HG03469 (cell line): ENCODE results near the gene FAM174B.
"Not testable (repeated sequence)": the region's sequence is repeated elsewhere in the genome, so short reads cannot be mapped to it uniquely, and the experiment has no call there.

ENCODE experiments used
- ATAC-seq: cut with Tn5 transposase; IDR thresholded peaks from one replicate; pipeline ENCODE4 v1.9.1; 2021; ENCODE audit warnings: mild to moderate bottlenecking, moderate library complexity, moderate number of reproducible peaks; ENCODE audit not compliant: unreplicated experiment

FAM174B gene

GRCh38 chr15:92619145-92620101, 36.2 kb downstream of the FAM174B start:
- ATAC-seq: no peak

GRCh38 chr15:92617549-92618520, 37.7 kb downstream of the FAM174B start:
- no peak for ATAC-seq

- ATAC-seq: no peak
Measured at GRCh38 chr15:92616621-92617548, 38.7 kb downstream of the FAM174B start.

- ATAC-seq: no peak
Measured at GRCh38 chr15:92614791-92615785, 40.5 kb downstream of the FAM174B start.

GRCh38 chr15:92614301-92614700, 41.3 kb downstream of the FAM174B start:
- ATAC-seq: no peak

- no peak for ATAC-seq
Measured at GRCh38 chr15:92613841-92614240, 41.7 kb downstream of the FAM174B start.

GRCh38 chr15:92612891-92613290, 42.7 kb downstream of the FAM174B start:
- ATAC-seq: no peak

GRCh38 chr15:92611995-92612745, 43.4 kb downstream of the FAM174B start:
- ATAC-seq: no peak

- ATAC-seq: no peak
Measured at GRCh38 chr15:92611150-92611549, 44.4 kb downstream of the FAM174B start.

- ATAC-seq: no peak
Measured at GRCh38 chr15:92610101-92610520, 45.5 kb downstream of the FAM174B start.

- ATAC-seq: no peak
Measured at GRCh38 chr15:92608866-92609700, 46.5 kb downstream of the FAM174B start.

- not testable (repeated sequence) for ATAC-seq
Measured at GRCh38 chr15:92606836-92607150, 48.8 kb downstream of the FAM174B start.

- no peak for ATAC-seq
Measured at GRCh38 chr15:92606126-92606835, 49.3 kb downstream of the FAM174B start.

- ATAC-seq: no peak
Measured at GRCh38 chr15:92605225-92605944, 50.2 kb downstream of the FAM174B start.

GRCh38 chr15:92603743-92604470, 51.7 kb downstream of the FAM174B start:
- ATAC-seq: no peak

- ATAC-seq: no peak
Measured at GRCh38 chr15:92603278-92603677, 52.3 kb downstream of the FAM174B start.
